Anterior cingulate cortex (tissue), 58 donors: ENCODE data around the gene SPATA31D4.

Source experiments
- DNase-seq, 58 donors: peaks; one replicate each; lab custom pipeline; 2025; lab: John Stamatoyannopoulos, UW

The SPATA31D4 gene

GRCh38 chr9:81955625-81956024, 27.4 kb downstream of the SPATA31D4 start:
- DNase-seq = no peak

GRCh38 chr9:81964218-81965171, 36.3 kb downstream of the SPATA31D4 start:
- no peak for DNase-seq

- DNase-seq = no peak
These were observed 39.8 kb downstream of the SPATA31D4 start for GRCh38 chr9:81968026-81968425.

- DNase-seq = no peak
These were observed 41.7 kb downstream of the SPATA31D4 start for GRCh38 chr9:81969971-81970370.

- no peak for DNase-seq
These were observed 43.5 kb downstream of the SPATA31D4 start for GRCh38 chr9:81971727-81972126.

GRCh38 chr9:81974764-81975163, 46.5 kb downstream of the SPATA31D4 start:
- no peak for DNase-seq

GRCh38 chr9:81976351-81976750, 48.1 kb downstream of the SPATA31D4 start:
- no peak for DNase-seq

GRCh38 chr9:81979196-81979595, 51.0 kb downstream of the SPATA31D4 start:
- no peak for DNase-seq

GRCh38 chr9:81980568-81980967, 52.3 kb downstream of the SPATA31D4 start:
- DNase-seq = no peak

- no peak for DNase-seq
These were observed 53.7 kb downstream of the SPATA31D4 start for GRCh38 chr9:81981883-81982282.
